A673 (cell line): ENCODE data around the gene LRCH1. TPM values are rescaled to one million over a fixed set of nuclear protein-coding genes. Genes with fewer than 3 reads are reported as not detected.

Experiments used
- BruUV-seq: library from RNA; stranded (reverse); fragments of 400-500 nt; replicated peaks from 2 replicates; lab custom pipeline; 2021; lab: Mats Ljungman, UMichigan
- CTCF ChIA-PET: fragments of 300-600 bp; sonication (Branson Sonifier 250); formaldehyde crosslinking; loops from one replicate; lab custom pipeline; 2022; ENCODE audit warnings: antibody characterized with exemption; lab: Charles Lee
- POLR2A ChIA-PET: fragments of 300-600 bp; sonication (Branson Sonifier 250); formaldehyde crosslinking; loops from one replicate; lab custom pipeline; 2022; ENCODE audit warnings: antibody characterized with exemption; ENCODE audit not compliant: low non-redundant PET; lab: Charles Lee
- DNase-seq: peaks from one replicate; pipeline ENCODE4 v3.0.0-alpha.2; 2015; ENCODE audit warnings: low spot score
- H3K27ac ChIP-seq: fragments of 200-600 bp; sonication (generic); 2 replicates; pipeline ENCODE4 v1.5.1; 2016; ENCODE audit warnings: mixed run types, low read depth, mild to moderate bottlenecking, mixed read lengths, antibody characterized with exemption, low read length; ENCODE audit not compliant: poor library complexity, severe bottlenecking
- H3K27me3 ChIP-seq: fragments of 200-600 bp; sonication (generic); replicated peaks from 2 replicates; pipeline ENCODE4 v1.6.1; 2017; ENCODE audit warnings: mixed run types, low read depth, mild to moderate bottlenecking, mixed read lengths, antibody characterized with exemption, low read length; ENCODE audit not compliant: insufficient read depth, poor library complexity
- H3K36me3 ChIP-seq: fragments of 200-600 bp; sonication (generic); 2 replicates; pipeline ENCODE4 v1.6.1; 2016; ENCODE audit warnings: mixed run types, mild to moderate bottlenecking, mixed read lengths, antibody characterized with exemption, low read length; ENCODE audit not compliant: insufficient read depth, poor library complexity, severe bottlenecking
- H3K4me1 ChIP-seq: fragments of 200-600 bp; sonication (generic); 2 replicates; pipeline ENCODE4 v1.6.1; 2017; ENCODE audit warnings: mixed run types, mild to moderate bottlenecking, mixed read lengths, antibody characterized with exemption, low read length; ENCODE audit not compliant: insufficient read depth, poor library complexity, severe bottlenecking
- H3K4me3 ChIP-seq: fragments of 200-600 bp; sonication (generic); 2 replicates; pipeline ENCODE4 v1.5.1; 2016; ENCODE audit warnings: low read depth, mixed run types, mild to moderate bottlenecking, mixed read lengths, low read length; ENCODE audit not compliant: poor library complexity, severe bottlenecking
- H3K9me3 ChIP-seq: fragments of 200-600 bp; sonication (generic); 2 replicates; pipeline ENCODE4 v1.6.1; 2016; ENCODE audit warnings: mixed run types, low read depth, mild to moderate bottlenecking, mixed read lengths, antibody characterized with exemption, low read length; ENCODE audit not compliant: poor library complexity, severe bottlenecking
- EZH2 ChIP-seq: fragments of 200-600 bp; sonication (generic); IDR thresholded peaks from 2 replicates; pipeline ENCODE4 v1.6.1; 2017; ENCODE audit warnings: borderline replicate concordance, low read depth, mild to moderate bottlenecking, mixed read lengths, antibody characterized with exemption, low read length; ENCODE audit not compliant: poor library complexity, severe bottlenecking
- intact Hi-C: fragments of 100-400 bp; cut with micrococcal nuclease; formaldehyde crosslinking; loops from one replicate; pipeline ENCODE4 v1.10.0; 2022; ENCODE audit not compliant: unreplicated experiment
- total RNA-seq: library from RNA; stranded (reverse); gene quantifications from 2 replicates; pipeline ENCODE4 v1.2.3, GENCODE V29; 2021
- TF ChIP-seq, protein P1 (sequence below): fragments of 300-800, 200-600 bp; sonication (generic); conservative IDR thresholded peaks from 2 replicates; pipeline ENCODE4 v1.5.1; 2017; ENCODE audit warnings: low read depth, mild to moderate bottlenecking, antibody characterized with exemption, low read length, moderate library complexity, mixed read lengths

Gene LRCH1
- total RNA-seq, 1 experiment from 2014 or later, result 25.3 TPM

DNA sequence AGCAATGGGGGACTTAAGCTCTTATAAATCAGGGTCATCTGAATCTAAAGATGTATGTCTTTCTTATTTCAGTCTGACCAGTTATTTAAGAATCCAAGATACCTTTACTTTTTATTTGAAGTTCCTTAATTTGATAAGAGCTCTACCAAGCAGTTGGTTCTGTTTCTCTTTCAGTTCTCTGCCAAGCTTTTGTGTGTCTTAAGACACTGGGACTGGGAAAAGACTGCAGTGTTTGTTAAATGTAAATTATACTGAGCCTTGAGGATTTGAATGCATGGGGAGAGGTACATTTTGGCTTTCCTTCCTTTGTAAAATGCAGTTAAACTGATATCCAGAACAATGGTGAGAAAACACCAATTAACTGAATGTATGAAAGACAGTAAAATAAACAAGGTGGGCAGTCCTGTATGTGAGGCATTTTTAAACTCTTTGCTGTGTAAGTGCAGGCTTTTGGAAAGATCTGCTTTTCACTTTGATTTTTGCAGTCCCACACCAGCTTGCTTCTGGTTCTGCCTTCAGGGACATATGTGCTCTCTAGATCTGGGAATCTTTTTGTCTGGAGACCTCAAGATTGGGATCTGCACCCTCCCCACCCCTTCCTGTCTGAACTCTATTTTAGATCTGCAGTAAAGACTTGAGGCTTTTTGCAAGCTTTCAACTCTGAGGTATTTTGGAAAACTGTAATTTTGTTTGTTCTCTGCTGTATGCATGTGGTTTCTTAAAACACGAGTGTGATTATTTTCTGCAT is 77.6 kb downstream of the LRCH1 start:
- H3K4me1 ChIP-seq, result peaks cover 34% of the 10 kb centered on the region
- no peaks in the 10 kb centered on the region for H3K27me3 ChIP-seq
- POLR2A ChIA-PET, result interaction anchor here (0.6 kb wide), 1 partner anchor 14 kb away, joined by 3 read pairs; no protein-coding TSS in a partner anchor
- H3K36me3 ChIP-seq, result no peaks in the 10 kb centered on the region
- H3K27ac ChIP-seq, result peak overlapping the region; percentile 32
- H3K4me3 ChIP-seq, result no peak overlapping the region
- intact Hi-C loops, result no loop called here
- CTCF ChIA-PET, result no interaction called here
- TF ChIP-seq, protein P1, sequence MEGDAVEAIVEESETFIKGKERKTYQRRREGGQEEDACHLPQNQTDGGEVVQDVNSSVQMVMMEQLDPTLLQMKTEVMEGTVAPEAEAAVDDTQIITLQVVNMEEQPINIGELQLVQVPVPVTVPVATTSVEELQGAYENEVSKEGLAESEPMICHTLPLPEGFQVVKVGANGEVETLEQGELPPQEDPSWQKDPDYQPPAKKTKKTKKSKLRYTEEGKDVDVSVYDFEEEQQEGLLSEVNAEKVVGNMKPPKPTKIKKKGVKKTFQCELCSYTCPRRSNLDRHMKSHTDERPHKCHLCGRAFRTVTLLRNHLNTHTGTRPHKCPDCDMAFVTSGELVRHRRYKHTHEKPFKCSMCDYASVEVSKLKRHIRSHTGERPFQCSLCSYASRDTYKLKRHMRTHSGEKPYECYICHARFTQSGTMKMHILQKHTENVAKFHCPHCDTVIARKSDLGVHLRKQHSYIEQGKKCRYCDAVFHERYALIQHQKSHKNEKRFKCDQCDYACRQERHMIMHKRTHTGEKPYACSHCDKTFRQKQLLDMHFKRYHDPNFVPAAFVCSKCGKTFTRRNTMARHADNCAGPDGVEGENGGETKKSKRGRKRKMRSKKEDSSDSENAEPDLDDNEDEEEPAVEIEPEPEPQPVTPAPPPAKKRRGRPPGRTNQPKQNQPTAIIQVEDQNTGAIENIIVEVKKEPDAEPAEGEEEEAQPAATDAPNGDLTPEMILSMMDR, result no peak
- TF ChIP-seq EZH2, result no peak
- no TSS peak for BruUV-seq
- H3K9me3 ChIP-seq, result no peaks in the 10 kb centered on the region
- DNase-seq, result no peak

- POLR2A ChIA-PET, result interaction anchor here (0.6 kb wide), 1 partner anchor 13 kb away, joined by 3 read pairs; no protein-coding TSS in a partner anchor
- CTCF ChIA-PET, result no interaction called here
These were observed 78.2 kb downstream of the LRCH1 start for GRCh38 chr13:46631179-46631542.

DNA sequence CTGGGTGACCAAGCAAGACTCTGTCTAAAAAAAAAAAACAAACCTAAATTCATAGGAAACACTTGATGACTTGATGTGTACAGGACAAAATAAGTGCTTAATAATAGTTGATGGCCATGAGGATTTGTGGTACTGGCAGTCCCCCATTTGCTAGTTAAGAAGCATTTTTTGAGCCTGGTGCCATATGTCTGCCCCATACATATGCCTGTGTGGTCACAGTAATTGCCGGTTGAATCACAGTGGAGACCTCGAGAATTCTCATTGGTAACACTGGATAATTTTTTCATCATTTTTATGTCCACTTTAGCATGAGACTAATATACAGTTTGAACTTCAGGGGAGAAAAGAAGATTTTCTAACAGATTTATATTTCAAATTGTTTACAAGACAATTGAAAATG is 79.2 kb downstream of the LRCH1 start:
- Histone ChIP-seq H3K27me3 (no peaks in the 10 kb centered on the region), H3K36me3 (no peaks in the 10 kb centered on the region), H3K9me3 (no peaks in the 10 kb centered on the region), H3K27ac (no peak overlapping the region), H3K4me1 (peaks cover 34% of the 10 kb centered on the region), H3K4me3 (no peak overlapping the region)
- ChIA-PET POLR2A (no interaction called here), CTCF (no interaction called here)
- intact Hi-C loops, result no loop called here
- BruUV-seq, result no TSS peak
- TF ChIP-seq EZH2, result no peak
- TF ChIP-seq, protein P1, result no peak
- DNase-seq, result no peak

More at GRCh38 chr13:46631179-46631542, 78.2 kb downstream of the LRCH1 start:
- Histone ChIP-seq H3K4me1 (peaks cover 34% of the 10 kb centered on the region), H3K27me3 (no peaks in the 10 kb centered on the region), H3K27ac (peak overlapping the region; percentile 32), H3K4me3 (no peak overlapping the region), H3K9me3 (no peaks in the 10 kb centered on the region), H3K36me3 (no peaks in the 10 kb centered on the region)
- no peak for TF ChIP-seq EZH2
- TF ChIP-seq, protein P1, result no peak
- intact Hi-C loops, result no loop called here
- DNase-seq, result no peak
- no TSS peak for BruUV-seq
